Loucy (cell line): ENCODE results near the gene CDC7.

ENCODE experiments used
- H2AFZ ChIP-seq: fragments of 200-600 bp; sonication (generic); 2 replicates; pipeline ENCODE4 v1.6.0; 2016; ENCODE audit warnings: antibody characterized with exemption, mild to moderate bottlenecking, low read length, moderate library complexity
- H3F3A ChIP-seq: fragments of 200-600 bp; 2 replicates; pipeline ENCODE4 v1.6.0; 2016; ENCODE audit warnings: antibody characterized with exemption, low read depth, mild to moderate bottlenecking
- H3K27me3 ChIP-seq: fragments of 200-600 bp; sonication (generic); 2 replicates; pipeline ENCODE4 v1.6.1; 2014; ENCODE audit warnings: low read length, mild to moderate bottlenecking; ENCODE audit not compliant: insufficient read depth, poor library complexity, severe bottlenecking
- H3K36me3 ChIP-seq: fragments of 200-600 bp; sonication (generic); 2 replicates; pipeline ENCODE4 v1.6.1; 2016; ENCODE audit warnings: low read length; ENCODE audit not compliant: insufficient read depth
- H3K4me1 ChIP-seq: fragments of 200-600 bp; sonication (generic); 2 replicates; pipeline ENCODE4 v1.5.1; 2014; ENCODE audit warnings: low read length, mild to moderate bottlenecking; ENCODE audit not compliant: insufficient read depth, poor library complexity, severe bottlenecking
- H3K4me2 ChIP-seq: fragments of 200-600 bp; sonication (generic); 2 replicates; pipeline ENCODE4 v1.6.0; 2014; ENCODE audit warnings: antibody characterized with exemption, low read length, low read depth, mild to moderate bottlenecking; ENCODE audit not compliant: poor library complexity, severe bottlenecking
- H3K4me3 ChIP-seq: fragments of 200-600 bp; sonication (generic); 2 replicates; pipeline ENCODE4 v1.5.1; 2014; ENCODE audit warnings: low read length, mild to moderate bottlenecking, mixed read lengths; ENCODE audit not compliant: poor library complexity, severe bottlenecking
- H3K79me2 ChIP-seq: fragments of 200-600 bp; sonication (generic); 2 replicates; pipeline ENCODE4 v1.6.1; 2014; ENCODE audit warnings: low read length; ENCODE audit not compliant: insufficient read depth
- H3K9ac ChIP-seq: fragments of 200-600 bp; sonication (generic); 2 replicates; pipeline ENCODE4 v1.6.0; 2014; ENCODE audit warnings: mild to moderate bottlenecking, low read depth, low read length, moderate library complexity; ENCODE audit not compliant: poor library complexity, severe bottlenecking
- H3K9me2 ChIP-seq: fragments of 200-600 bp; sonication (generic); replicated peaks from 2 replicates; pipeline ENCODE4 v1.6.1; 2016; ENCODE audit warnings: low read depth, low read length, mixed read lengths
- H3K9me3 ChIP-seq: fragments of 200-600 bp; sonication (generic); 2 replicates; pipeline ENCODE4 v1.6.1; 2014; ENCODE audit warnings: mild to moderate bottlenecking, antibody characterized with exemption, low read length, low read depth; ENCODE audit not compliant: insufficient read depth
- H4K20me1 ChIP-seq: fragments of 200-600 bp; sonication (generic); 2 replicates; pipeline ENCODE4 v1.6.0; 2014; ENCODE audit warnings: antibody characterized with exemption, low read length, mild to moderate bottlenecking; ENCODE audit not compliant: insufficient read depth, poor library complexity, severe bottlenecking
- CTCF ChIP-seq: fragments of 200-600 bp; sonication (generic); conservative IDR thresholded peaks from 2 replicates; pipeline ENCODE4 v1.5.1; 2014; ENCODE audit warnings: mild to moderate bottlenecking, antibody characterized with exemption, low read length
- EZH2phosphoT487 ChIP-seq: fragments of 200-600 bp; IDR thresholded peaks from 2 replicates; pipeline ENCODE4 v1.6.1; 2018; ENCODE audit warnings: antibody characterized with exemption, mild to moderate bottlenecking, moderate library complexity, borderline replicate concordance

Gene CDC7

GRCh38 chr1:91568261-91568660 lies 67.6 kb downstream of the CDC7 start:
- Histone ChIP-seq H3K9me2 (no peaks in the 10 kb centered on the region), H3F3A (no peaks in the 10 kb centered on the region), H3K9me3 (0 out of 2 replicates have a peak, but pooled peaks cover 5% of the 10 kb centered on the region), H3K79me2 (no peaks in the 10 kb centered on the region), H4K20me1 (no peaks in the 10 kb centered on the region), H3K4me3 (no peak overlapping the region), H3K4me1 (no peaks in the 10 kb centered on the region), H3K27me3 (no peaks in the 10 kb centered on the region), H2AFZ (no peak overlapping the region), H3K36me3 (no peaks in the 10 kb centered on the region), H3K4me2 (no peak overlapping the region), H3K9ac (no peak overlapping the region)
- TF ChIP-seq CTCF (no peak), EZH2phosphoT487 (no peak)

GRCh38 chr1:91569411-91570119 lies 68.9 kb downstream of the CDC7 start:
- TF ChIP-seq EZH2phosphoT487 (no peak), CTCF (no peak)
- H3K4me3 ChIP-seq = no peak overlapping the region
- H3K4me1 ChIP-seq = no peaks in the 10 kb centered on the region
- H2AFZ ChIP-seq = no peak overlapping the region
- no peaks in the 10 kb centered on the region for H3K9me2 ChIP-seq
- no peak overlapping the region for H3K4me2 ChIP-seq
- H3K79me2 ChIP-seq = no peaks in the 10 kb centered on the region
- H3K36me3 ChIP-seq = no peaks in the 10 kb centered on the region
- no peaks in the 10 kb centered on the region for H4K20me1 ChIP-seq
- no peak overlapping the region for H3K9ac ChIP-seq
- no peaks in the 10 kb centered on the region for H3F3A ChIP-seq
- no peaks in the 10 kb centered on the region for H3K9me3 ChIP-seq
- no peaks in the 10 kb centered on the region for H3K27me3 ChIP-seq

GRCh38 chr1:91570120-91570448 lies 69.4 kb downstream of the CDC7 start:
- Histone ChIP-seq H3K36me3 (no peaks in the 10 kb centered on the region), H3K9me2 (no peaks in the 10 kb centered on the region), H2AFZ (no peak overlapping the region), H3K9me3 (no peaks in the 10 kb centered on the region), H3K4me3 (no peak overlapping the region), H3K27me3 (no peaks in the 10 kb centered on the region), H3K79me2 (no peaks in the 10 kb centered on the region), H3K4me2 (no peak overlapping the region), H3F3A (no peaks in the 10 kb centered on the region), H3K9ac (no peak overlapping the region), H3K4me1 (peaks cover 2% of the 10 kb centered on the region), H4K20me1 (no peaks in the 10 kb centered on the region)
- no peak for TF ChIP-seq EZH2phosphoT487
- TF ChIP-seq CTCF = no peak
